OCI-LY7 (cell line): Measurements from ENCODE around the gene HES1.

ENCODE experiments used
- EZH2phosphoT487 ChIP-seq: fragments of 200-600 bp; sonication (generic); IDR thresholded peaks from 2 replicates; pipeline ENCODE4 v1.6.1; 2018; ENCODE audit warnings: low read depth, borderline replicate concordance, mild to moderate bottlenecking, mixed run types, antibody characterized with exemption, low read length, moderate library complexity, mixed read lengths
- TF ChIP-seq, protein P1 (sequence below): fragments of 200-600 bp; sonication (generic); conservative IDR thresholded peaks from 2 replicates; pipeline ENCODE4 v1.5.1; 2014; ENCODE audit warnings: mild to moderate bottlenecking, antibody characterized with exemption, low read length, moderate library complexity, mixed read lengths

DNA sequence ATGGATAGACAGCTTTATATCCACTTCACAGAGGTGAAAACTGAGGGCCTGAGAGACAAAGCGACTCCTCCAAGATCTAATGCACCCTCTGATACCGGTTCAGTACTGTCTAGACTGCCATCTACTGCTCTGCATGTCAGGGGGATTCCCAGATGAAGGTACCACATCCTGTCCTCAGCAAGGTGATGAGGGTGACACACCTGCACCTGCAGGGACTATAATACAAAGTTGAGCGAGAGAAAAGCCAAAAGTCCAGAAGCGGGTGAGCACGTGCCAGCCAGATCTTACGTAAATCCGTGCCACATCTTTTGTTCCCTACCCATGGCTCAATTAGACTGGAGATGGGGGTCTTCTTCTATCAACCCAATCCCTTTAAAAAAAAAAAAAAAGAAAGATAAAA, 32.4 kb upstream of the HES1 start:
- TF ChIP-seq EZH2phosphoT487 = no peak
- TF ChIP-seq, protein P1, sequence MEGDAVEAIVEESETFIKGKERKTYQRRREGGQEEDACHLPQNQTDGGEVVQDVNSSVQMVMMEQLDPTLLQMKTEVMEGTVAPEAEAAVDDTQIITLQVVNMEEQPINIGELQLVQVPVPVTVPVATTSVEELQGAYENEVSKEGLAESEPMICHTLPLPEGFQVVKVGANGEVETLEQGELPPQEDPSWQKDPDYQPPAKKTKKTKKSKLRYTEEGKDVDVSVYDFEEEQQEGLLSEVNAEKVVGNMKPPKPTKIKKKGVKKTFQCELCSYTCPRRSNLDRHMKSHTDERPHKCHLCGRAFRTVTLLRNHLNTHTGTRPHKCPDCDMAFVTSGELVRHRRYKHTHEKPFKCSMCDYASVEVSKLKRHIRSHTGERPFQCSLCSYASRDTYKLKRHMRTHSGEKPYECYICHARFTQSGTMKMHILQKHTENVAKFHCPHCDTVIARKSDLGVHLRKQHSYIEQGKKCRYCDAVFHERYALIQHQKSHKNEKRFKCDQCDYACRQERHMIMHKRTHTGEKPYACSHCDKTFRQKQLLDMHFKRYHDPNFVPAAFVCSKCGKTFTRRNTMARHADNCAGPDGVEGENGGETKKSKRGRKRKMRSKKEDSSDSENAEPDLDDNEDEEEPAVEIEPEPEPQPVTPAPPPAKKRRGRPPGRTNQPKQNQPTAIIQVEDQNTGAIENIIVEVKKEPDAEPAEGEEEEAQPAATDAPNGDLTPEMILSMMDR = peak; percentile 60
